K562 (cell line): Measurements from ENCODE around the gene RNF26. TPM values are rescaled to one million over a fixed set of nuclear protein-coding genes. Genes with fewer than 3 reads are reported as not detected.

Source experiments
- EWSR1 ChIP-seq: fragments of 450-650 bp; IDR thresholded peaks from 2 replicates; pipeline ENCODE4 v1.6.1; 2018; ENCODE audit warnings: borderline replicate concordance, mild to moderate bottlenecking, low read depth, moderate library complexity; ENCODE audit not compliant: partially characterized antibody
- FOXK2 ChIP-seq, 2 experiments: fragments of 450-650 bp; IDR thresholded peaks in 1 of 2; conservative IDR thresholded peaks in 1 of 2; 2 replicates each; pipeline ENCODE4 v1.6.1; 2016; ENCODE audit warnings: low read depth in 2 of 2, mild to moderate bottlenecking in 1 of 2
- GTF3C2 ChIP-seq: IDR thresholded peaks from 3 replicates; pipeline ENCODE4 v1.6.1; 2011; ENCODE audit warnings: borderline replicate concordance, mild to moderate bottlenecking, moderate library complexity; ENCODE audit not compliant: insufficient read length; ENCODE audit errors: extremely low read depth
- KAT8 ChIP-seq: fragments of 450-650 bp; IDR thresholded peaks from 2 replicates; pipeline ENCODE4 v1.6.1; 2016; ENCODE audit warnings: low read depth, mild to moderate bottlenecking
- MIER1 ChIP-seq: fragments of 450-650 bp; IDR thresholded peaks from 2 replicates; pipeline ENCODE4 v1.6.1; 2016; ENCODE audit warnings: antibody characterized with exemption, mild to moderate bottlenecking, low read depth
- MTA1 ChIP-seq: fragments of 450-650 bp; IDR thresholded peaks from 2 replicates; pipeline ENCODE4 v1.6.1; 2017; ENCODE audit warnings: borderline replicate concordance
- MXI1 ChIP-seq: IDR thresholded peaks from 2 replicates; pipeline ENCODE4 v1.6.1; 2011; ENCODE audit warnings: low read depth, mild to moderate bottlenecking, improper control_type of control experiment, low read length
- NUFIP1 ChIP-seq: fragments of 450-650 bp; IDR thresholded peaks from 2 replicates; pipeline ENCODE4 v1.6.1; 2018; ENCODE audit not compliant: partially characterized antibody
- PHF8 ChIP-seq: fragments of 200-600 bp; sonication (generic); IDR thresholded peaks from 2 replicates; pipeline ENCODE4 v1.6.1; 2012; ENCODE audit warnings: mixed run types, mild to moderate bottlenecking, inconsistent platforms, low read length, moderate library complexity, borderline replicate concordance
- RBM39 ChIP-seq: fragments of 200-400 bp; formaldehyde crosslinking; optimal IDR thresholded peaks from 2 replicates; pipeline ENCODE3; 2018; ENCODE audit warnings: low read depth, low read length
- RFX5 ChIP-seq: IDR thresholded peaks from 2 replicates; pipeline ENCODE4 v1.6.1; 2011; ENCODE audit warnings: low read depth, mild to moderate bottlenecking, improper control_type of control experiment, low read length
- SIN3A ChIP-seq, 2 experiments: fragments of 150-350 bp in 1 of 2; IDR thresholded peaks; 2 replicates each; pipeline ENCODE4 v1.6.1; 2011 to 2016; ENCODE audit warnings: borderline replicate concordance in 2 of 2, low read depth in 2 of 2, low read length in 2 of 2, mild to moderate bottlenecking in 2 of 2, moderate library complexity in 2 of 2; ENCODE audit not compliant: control insufficient read depth in 1 of 2
- SMARCA4 ChIP-seq: fragments of 450-650 bp; IDR thresholded peaks from 2 replicates; pipeline ENCODE4 v1.6.1; 2016
- SREBF2 ChIP-seq: sonication (generic); formaldehyde crosslinking; IDR thresholded peaks from 2 replicates; pipeline ENCODE4 v1.4.0; 2020; ENCODE audit warnings: mild to moderate bottlenecking, missing genetic modification reagents
- SRSF1 ChIP-seq: fragments of 200-400 bp; formaldehyde crosslinking; IDR thresholded peaks from 2 replicates; pipeline ENCODE4 v1.6.1; 2017; ENCODE audit warnings: mild to moderate bottlenecking, low read depth, low read length, moderate library complexity
- STAT6 ChIP-seq: sonication (generic); formaldehyde crosslinking; IDR thresholded peaks from 2 replicates; pipeline ENCODE4 v1.8.1; 2023; ENCODE audit warnings: mild to moderate bottlenecking, missing genetic modification reagents
- TAF15 ChIP-seq: fragments of 200-400 bp; formaldehyde crosslinking; IDR thresholded peaks from 2 replicates; pipeline ENCODE4 v1.6.1; 2017; ENCODE audit warnings: mild to moderate bottlenecking, low read depth, low read length, moderate library complexity
- TRIM24 ChIP-seq, 2 experiments: fragments of 450-650 bp; IDR thresholded peaks; 2 replicates each; pipeline ENCODE4 v1.6.1; 2016
- XRCC5 ChIP-seq: fragments of 200-400 bp; formaldehyde crosslinking; IDR thresholded peaks from 2 replicates; pipeline ENCODE4 v1.6.1; 2017; ENCODE audit warnings: low read depth, mild to moderate bottlenecking, low read length
- YBX1 ChIP-seq: fragments of 450-650 bp; IDR thresholded peaks from 2 replicates; pipeline ENCODE4 v1.7.1; 2016; ENCODE audit warnings: mild to moderate bottlenecking
- ZBTB17 ChIP-seq: fragments of 450-650 bp; formaldehyde crosslinking; IDR thresholded peaks from 2 replicates; pipeline ENCODE4 v1.4.0; 2020; ENCODE audit warnings: mild to moderate bottlenecking
- ZNF384 ChIP-seq: IDR thresholded peaks from 2 replicates; pipeline ENCODE4 v1.6.1; 2012; ENCODE audit warnings: low read depth, low read length, improper control_type of control experiment
- ZNF766 ChIP-seq: fragments of 200-800 bp; sonication (Bioruptor generic); conservative IDR thresholded peaks from 2 replicates; pipeline ENCODE4 v1.6.1; 2016; ENCODE audit warnings: missing genetic modification characterization, missing compliant biosample characterization
- ZNF778 ChIP-seq: fragments of 450-650 bp; formaldehyde crosslinking; IDR thresholded peaks from 2 replicates; pipeline ENCODE4 v1.4.0; 2020; ENCODE audit warnings: mild to moderate bottlenecking, moderate library complexity
- polyA plus RNA-seq, 8 experiments: library from polyadenylated mRNA; depleted of rRNA in 4 of 8; stranded (reverse) in 5 of 8; unstranded in 3 of 8; fragments of >200 nt; fragmentation: Nextera tagmentation in 2 of 8; fragmentation: Illumina TruSeq in 1 of 8; extraction: Ambion mirVana in 2 of 8; extraction: Trizol in 1 of 8; gene quantifications; 2 replicates each; pipeline versions ENCODE4 v1.2.1 to v1.2.3, GENCODE V29; 2011 to 2014; ENCODE audit warnings: inconsistent platforms in 1 of 8, missing spikeins in 1 of 8
- total RNA-seq, 7 experiments: library from RNA; depleted of rRNA in 6 of 7; stranded (reverse); fragments of >200 nt in 6 of 7; fragmentation: Illumina TruSeq in 2 of 7; extraction: Trizol in 2 of 7; gene quantifications; 2 replicates each; pipeline versions ENCODE4 v1.2.1 to v1.2.3, GENCODE V29; 2011 to 2021; ENCODE audit warnings: low replicate concordance in 1 of 7

Gene RNF26
- total and polyA plus RNA-seq, 9 of the 15 experiments (the other 6 are each of a cell fraction or from before 2014, with no cell fraction given) = 5.3 to 53.6 (median 12.7) TPM

- TF ChIP-seq PHF8 (peak; percentile 53; the same call in 1 of the 2 replicates), SMARCA4 (no peak), ZBTB17 (CRISPR knock-in tag) (no peak), ZNF778 (no peak), SRSF1 (no peak), TRIM24 (IDR thresholded peaks at IDR 0.05) (0 out of 4 replicates have a peak, but pooled peaks of 1 of the 2 experiments have one; percentile 16), FOXK2 (conservative IDR thresholded peaks at IDR 0.05 in 1 of 2, IDR thresholded peaks at IDR 0.05 in 1 of 2; ENCODE audit: low read depth in 2 of 2) (peak; percentile 98 to 100), MIER1 (no peak), SREBF2 (CRISPR knock-in tag) (no peak), XRCC5 (no peak), GTF3C2 (no peak), KAT8 (no peak), YBX1 (no peak), MXI1 (peak; percentile 99), RBM39 (no peak), STAT6 (no peak), EWSR1 (no peak), ZNF384 (0 out of 2 replicates have a peak, but pooled peaks have one; percentile 23), MTA1 (peak; percentile 71), RFX5 (0 out of 2 replicates have a peak, but pooled peaks have one; percentile 21), ZNF766 (CRISPR knock-in tag) (no peak), TAF15 (no peak), NUFIP1 (no peak), SIN3A (IDR thresholded peaks at IDR 0.05; ENCODE audit: borderline replicate concordance in 2 of 2, control insufficient read depth in 1 of 2, low read depth in 2 of 2, low read length in 2 of 2) (peak; percentile 99)
Observed at GRCh38 chr11:119381181-119381988, 47.1 kb downstream of the RNF26 start, which contains the start of gene USP2 (continued).
